HEK293 (cell line): ENCODE measurements around the gene INVS.

Experiments
- ATF2 ChIP-seq: fragments of 450-650 bp; formaldehyde crosslinking; IDR thresholded peaks from 2 replicates; pipeline ENCODE4 v1.5.1; 2016; ENCODE audit warnings: missing biosample characterization, missing genetic modification characterization, low read depth
- CTCF ChIP-seq: fragments of 450-650 bp; formaldehyde crosslinking; IDR thresholded peaks from 2 replicates; pipeline ENCODE4 v1.5.1; 2016; ENCODE audit warnings: missing biosample characterization, missing genetic modification characterization
- IKZF3 ChIP-seq: fragments of 450-650 bp; IDR thresholded peaks from 2 replicates; pipeline ENCODE4 v1.5.0; 2018; ENCODE audit warnings: missing biosample characterization, mild to moderate bottlenecking, missing genetic modification characterization, moderate library complexity
- REST ChIP-seq: fragments of 450-650 bp; formaldehyde crosslinking; IDR thresholded peaks from 2 replicates; pipeline ENCODE4 v1.5.1; 2016; ENCODE audit warnings: missing biosample characterization, missing genetic modification characterization
- TSHZ1 ChIP-seq: fragments of 450-650 bp; formaldehyde crosslinking; IDR thresholded peaks from 2 replicates; pipeline ENCODE4 v1.5.1; 2016; ENCODE audit warnings: missing biosample characterization, missing genetic modification characterization, borderline replicate concordance
- ZFHX2 ChIP-seq: fragments of 450-650 bp; formaldehyde crosslinking; conservative IDR thresholded peaks from 2 replicates; pipeline ENCODE4 v1.5.1; 2016; ENCODE audit warnings: missing biosample characterization, missing genetic modification characterization
- ZNF23 ChIP-seq: fragments of 450-650 bp; formaldehyde crosslinking; IDR thresholded peaks from 2 replicates; pipeline ENCODE4 v1.5.1; 2016; ENCODE audit warnings: missing biosample characterization, missing genetic modification characterization, borderline replicate concordance
- ZNF274 ChIP-seq, 2 experiments: fragments of 200-500 bp in 1 of 2; fragments of 450-650 bp in 1 of 2; sonication (Bioruptor generic) in 1 of 2; formaldehyde crosslinking in 1 of 2; IDR thresholded peaks; 2 replicates each; pipeline versions ENCODE4 v1.5.1 to v1.6.1; 2014 to 2016; ENCODE audit warnings: borderline replicate concordance in 1 of 2, inconsistent platforms in 1 of 2, low read length in 1 of 2, missing biosample characterization in 1 of 2, missing genetic modification characterization in 1 of 2
- ZNF391 ChIP-seq: fragments of 450-650 bp; formaldehyde crosslinking; IDR thresholded peaks from 2 replicates; pipeline ENCODE4 v1.5.1; 2016; ENCODE audit warnings: low read depth, missing biosample characterization, missing genetic modification characterization, borderline replicate concordance
- ZNF639 ChIP-seq: fragments of 450-650 bp; formaldehyde crosslinking; IDR thresholded peaks from 2 replicates; pipeline ENCODE4 v1.5.1; 2016; ENCODE audit warnings: missing biosample characterization, missing genetic modification characterization
- ZNF704 ChIP-seq: fragments of 450-650 bp; formaldehyde crosslinking; IDR thresholded peaks from 2 replicates; pipeline ENCODE4 v1.5.1; 2016; ENCODE audit warnings: missing biosample characterization, missing genetic modification characterization
- ZNF768 ChIP-seq: fragments of 450-650 bp; formaldehyde crosslinking; IDR thresholded peaks from 2 replicates; pipeline ENCODE4 v1.5.1; 2018; ENCODE audit warnings: missing biosample characterization, mild to moderate bottlenecking, missing genetic modification characterization

- TF ChIP-seq CTCF (no peak), ZNF274 (IDR thresholded peaks at IDR 0.05; ENCODE audit: low read length) (no peak), ZNF274 (tag by site-specific recombination; IDR thresholded peaks at IDR 0.05; ENCODE audit: borderline replicate concordance) (no peak), IKZF3 (tag by site-specific recombination) (no peak), ZNF391 (no peak), TSHZ1 (no peak), ZNF23 (tag by site-specific recombination) (no peak), ATF2 (tag by site-specific recombination) (no peak), REST (tag by site-specific recombination) (no peak), ZNF704 (tag by site-specific recombination) (no peak), ZNF768 (tag by site-specific recombination) (no peak), ZNF639 (tag by site-specific recombination) (no peak), ZFHX2 (tag by site-specific recombination) (no peak)
Observed at GRCh38 chr9:100071271-100071670, 27.8 kb upstream of the INVS start.
